Measurements from ENCODE around the gene C9orf153.

Gene C9orf153

DNA sequence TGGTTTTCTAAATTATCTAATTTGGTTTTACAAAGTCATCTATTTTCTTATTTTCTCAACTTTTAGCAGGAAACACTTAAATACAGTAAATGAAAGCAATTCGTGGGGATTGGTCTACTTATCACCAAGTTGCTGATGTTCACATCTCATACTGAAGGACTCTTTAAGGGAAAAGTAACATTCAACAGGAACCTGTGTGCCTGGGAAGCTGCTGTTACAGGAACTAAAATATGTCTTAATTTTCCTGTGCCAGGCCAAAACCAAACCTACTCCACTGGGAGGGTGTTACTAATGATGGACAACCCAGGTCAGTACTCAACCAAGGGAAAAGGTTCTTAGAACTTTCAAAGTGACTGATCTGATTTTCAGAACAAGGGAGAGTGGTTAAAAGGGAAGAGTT, 17.6 kb upstream of the C9orf153 start:
- Histone ChIP-seq H2AK5ac (ENCODE audit: low read length) (no peak overlapping the region), H3K79me2 (ENCODE audit: control insufficient read depth, insufficient read depth, low read length) (peaks cover 26% of the 10 kb centered on the region), H3K9ac (ENCODE audit: low read length) (no peak overlapping the region), H4K8ac (ENCODE audit: low read depth, low read length) (no peak overlapping the region), H3K56ac (ENCODE audit: low read length) (no peak overlapping the region), H3K4ac (ENCODE audit: low read depth, low read length) (no peak overlapping the region), H2BK120ac (ENCODE audit: low read depth, low read length) (no peak overlapping the region), H3K18ac (ENCODE audit: low read length) (no peak overlapping the region), H3K4me3 (ENCODE audit: low read length) (no peak overlapping the region), H3K27me3 (ENCODE audit: insufficient read depth, low read length, poor library complexity) (no peaks in the 10 kb centered on the region), H3K27ac (ENCODE audit: low read depth, low read length) (no peak overlapping the region), H2BK15ac (replicated peaks; ENCODE audit: low read depth) (no peak overlapping the region), H3K4me2 (ENCODE audit: low read length) (no peak overlapping the region), H3K4me1 (ENCODE audit: control insufficient read depth, low read depth, low read length) (no peaks in the 10 kb centered on the region), H3K79me1 (ENCODE audit: low read length) (peaks cover 16% of the 10 kb centered on the region), H2BK5ac (ENCODE audit: low read length) (no peak overlapping the region), H3K23ac (ENCODE audit: low read length) (no peak overlapping the region), H4K5ac (ENCODE audit: low read length) (no peak overlapping the region), H3K36me3 (ENCODE audit: control insufficient read depth, insufficient read depth, low read length) (no peaks in the 10 kb centered on the region)
- no CpG with 5 or more reads among the region's 1 CpG for WGBS (ENCODE audit: extremely low coverage, insufficient coverage, low lambda C conversion rate)
- DNase-seq = no peak

DNA sequence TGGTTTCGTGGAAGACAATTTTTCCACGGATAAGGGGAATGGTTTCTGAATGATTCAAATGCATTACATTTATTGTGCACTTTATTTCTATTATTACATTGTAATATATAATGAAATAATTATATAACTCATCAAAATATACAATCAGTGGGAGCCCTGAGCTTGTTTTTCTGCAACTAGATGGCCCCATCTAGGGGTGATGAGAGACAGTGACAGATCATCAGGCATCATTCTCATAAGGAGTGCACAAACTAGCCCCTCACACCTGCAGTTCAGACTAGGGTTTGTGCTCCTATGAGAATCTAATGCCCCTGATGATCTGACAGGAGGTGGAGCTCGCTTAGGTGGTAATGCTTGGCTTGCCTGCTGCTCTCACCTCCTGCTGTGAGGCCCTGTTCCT, 16.5 kb upstream of the C9orf153 start:
- WGBS (ENCODE audit: extremely low coverage, insufficient coverage, low lambda C conversion rate) = no CpG with 5 or more reads among the region's 3 CpGs
- peak; percentile 22 for DNase-seq
- no peaks in the 10 kb centered on the region for H3K4me1 ChIP-seq (ENCODE audit: control insufficient read depth, low read depth, low read length)

DNA sequence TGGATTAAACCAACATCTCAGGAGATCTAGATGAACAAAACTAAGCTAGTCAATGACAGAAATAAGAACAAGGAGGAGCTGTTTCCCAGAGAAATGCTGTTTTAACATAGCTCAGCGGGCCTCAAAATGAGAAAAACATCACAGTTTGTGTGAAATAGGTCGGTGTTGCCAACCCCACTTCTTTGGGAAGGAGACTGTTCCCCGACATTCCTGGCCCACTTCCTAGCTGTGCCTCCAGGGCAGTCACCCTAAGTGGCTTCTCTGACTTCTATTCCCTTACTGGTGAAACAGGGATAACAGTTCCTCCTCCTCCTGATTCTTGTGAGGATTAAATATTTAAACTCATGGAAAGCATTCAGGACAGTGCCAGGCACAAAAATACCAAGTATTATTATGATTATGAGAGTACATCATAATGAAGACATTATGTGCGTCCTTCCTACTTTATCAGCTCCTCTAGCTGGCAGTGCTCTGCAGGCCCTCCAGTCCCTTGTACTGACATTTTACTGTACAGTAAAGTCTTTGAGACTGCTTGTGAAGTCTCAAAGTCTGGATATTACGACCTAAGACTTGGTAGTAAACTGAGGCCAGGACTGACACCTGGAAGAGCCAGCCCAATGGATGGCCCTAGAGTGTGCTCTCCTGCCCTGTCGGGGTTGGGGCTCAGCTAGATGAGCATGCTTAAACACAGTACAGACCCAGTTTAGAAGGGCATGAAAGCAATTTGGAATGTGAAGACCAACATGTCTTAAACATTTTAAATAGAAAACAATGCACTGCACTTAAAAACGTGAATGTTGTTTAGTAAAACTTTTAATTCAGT, 15.6 kb upstream of the C9orf153 start:
- WGBS (ENCODE audit: extremely low coverage, insufficient coverage, low lambda C conversion rate) = no CpG with 5 or more reads among the region's 7 CpGs
- no peaks in the 10 kb centered on the region for H3K27me3 ChIP-seq (ENCODE audit: insufficient read depth, low read length, poor library complexity)

More for the DNA sequence above, 16.5 kb upstream of the C9orf153 start:
- peaks cover 3% of the 10 kb centered on the region for H3K36me3 ChIP-seq (ENCODE audit: control insufficient read depth, insufficient read depth, low read length)
- H3K4me3 ChIP-seq (ENCODE audit: low read length) = no peak overlapping the region
- peaks cover 27% of the 10 kb centered on the region for H3K79me2 ChIP-seq (ENCODE audit: control insufficient read depth, insufficient read depth, low read length)
- no peak overlapping the region for H2BK15ac ChIP-seq (replicated peaks; ENCODE audit: low read depth)
- no peak overlapping the region for H3K9ac ChIP-seq (ENCODE audit: low read length)
- H4K8ac ChIP-seq (ENCODE audit: low read depth, low read length) = no peak overlapping the region
- no peak overlapping the region for H3K23ac ChIP-seq (ENCODE audit: low read length)
- peaks cover 18% of the 10 kb centered on the region for H3K79me1 ChIP-seq (ENCODE audit: low read length)
- no peak overlapping the region for H3K18ac ChIP-seq (ENCODE audit: low read length)
- no peaks in the 10 kb centered on the region for H3K27me3 ChIP-seq (ENCODE audit: insufficient read depth, low read length, poor library complexity)
- H3K56ac ChIP-seq (ENCODE audit: low read length) = no peak overlapping the region
- H4K5ac ChIP-seq (ENCODE audit: low read length) = no peak overlapping the region
- no peak overlapping the region for H2BK120ac ChIP-seq (ENCODE audit: low read depth, low read length)
- H3K4ac ChIP-seq (ENCODE audit: low read depth, low read length) = no peak overlapping the region
- no peak overlapping the region for H3K27ac ChIP-seq (ENCODE audit: low read depth, low read length)
- H3K4me2 ChIP-seq (ENCODE audit: low read length) = no peak overlapping the region
- H2BK5ac ChIP-seq (ENCODE audit: low read length) = no peak overlapping the region
- H2AK5ac ChIP-seq (ENCODE audit: low read length) = no peak overlapping the region

DNA sequence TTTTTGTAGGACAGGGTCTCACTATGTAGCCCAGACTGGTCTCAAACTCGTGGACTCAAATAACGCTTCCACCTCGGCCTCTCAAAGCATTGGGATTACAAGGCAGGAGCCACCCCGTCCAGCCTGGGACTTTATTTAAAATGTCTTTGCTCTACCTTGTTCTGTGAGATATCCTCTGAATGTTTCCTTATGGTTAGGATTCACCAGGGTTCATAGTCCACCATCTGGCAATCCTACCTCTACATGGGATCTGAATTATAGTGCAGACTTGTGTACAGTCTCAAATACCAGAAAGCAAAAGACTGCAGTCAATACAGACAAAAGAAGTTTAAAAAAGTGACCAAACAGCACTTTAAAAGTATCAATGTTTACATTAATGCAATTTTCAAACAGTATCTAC, 12.8 kb upstream of the C9orf153 start:
- Histone ChIP-seq H3K4me1 (ENCODE audit: control insufficient read depth, low read depth, low read length) (no peaks in the 10 kb centered on the region), H3K56ac (ENCODE audit: low read length) (no peak overlapping the region), H4K5ac (ENCODE audit: low read length) (no peak overlapping the region), H3K18ac (ENCODE audit: low read length) (no peak overlapping the region), H3K27me3 (ENCODE audit: insufficient read depth, low read length, poor library complexity) (no peaks in the 10 kb centered on the region), H3K79me1 (ENCODE audit: low read length) (peaks cover 10% of the 10 kb centered on the region), H3K79me2 (ENCODE audit: control insufficient read depth, insufficient read depth, low read length) (peaks cover 12% of the 10 kb centered on the region), H3K4me3 (ENCODE audit: low read length) (no peak overlapping the region), H3K4ac (ENCODE audit: low read depth, low read length) (no peak overlapping the region), H4K8ac (ENCODE audit: low read depth, low read length) (no peak overlapping the region), H2BK5ac (ENCODE audit: low read length) (no peak overlapping the region), H3K9ac (ENCODE audit: low read length) (no peak overlapping the region), H2BK15ac (replicated peaks; ENCODE audit: low read depth) (no peak overlapping the region), H2BK120ac (ENCODE audit: low read depth, low read length) (no peak overlapping the region), H3K4me2 (ENCODE audit: low read length) (no peak overlapping the region), H3K23ac (ENCODE audit: low read length) (no peak overlapping the region), H3K36me3 (ENCODE audit: control insufficient read depth, insufficient read depth, low read length) (peaks cover 4% of the 10 kb centered on the region), H3K27ac (ENCODE audit: low read depth, low read length) (no peak overlapping the region), H2AK5ac (ENCODE audit: low read length) (no peak overlapping the region)
- no peak for DNase-seq
- no CpG with 5 or more reads among the region's 4 CpGs for WGBS (ENCODE audit: extremely low coverage, insufficient coverage, low lambda C conversion rate)

More for the DNA sequence above, 15.6 kb upstream of the C9orf153 start:
- Histone ChIP-seq H4K5ac (ENCODE audit: low read length) (no peak overlapping the region), H3K4me2 (ENCODE audit: low read length) (no peak overlapping the region), H3K4me3 (ENCODE audit: low read length) (no peak overlapping the region), H3K27ac (ENCODE audit: low read depth, low read length) (no peak overlapping the region), H2AK5ac (ENCODE audit: low read length) (no peak overlapping the region), H3K23ac (ENCODE audit: low read length) (no peak overlapping the region), H2BK120ac (ENCODE audit: low read depth, low read length) (no peak overlapping the region), H2BK15ac (replicated peaks; ENCODE audit: low read depth) (no peak overlapping the region), H3K79me1 (ENCODE audit: low read length) (peaks cover 16% of the 10 kb centered on the region), H3K4ac (ENCODE audit: low read depth, low read length) (no peak overlapping the region), H2BK5ac (ENCODE audit: low read length) (no peak overlapping the region), H3K36me3 (ENCODE audit: control insufficient read depth, insufficient read depth, low read length) (peaks cover 4% of the 10 kb centered on the region), H3K9ac (ENCODE audit: low read length) (no peak overlapping the region), H3K79me2 (ENCODE audit: control insufficient read depth, insufficient read depth, low read length) (peaks cover 21% of the 10 kb centered on the region), H3K18ac (ENCODE audit: low read length) (no peak overlapping the region), H3K4me1 (ENCODE audit: control insufficient read depth, low read depth, low read length) (no peaks in the 10 kb centered on the region), H3K56ac (ENCODE audit: low read length) (no peak overlapping the region), H4K8ac (ENCODE audit: low read depth, low read length) (no peak overlapping the region)
- no peak for DNase-seq

DNA sequence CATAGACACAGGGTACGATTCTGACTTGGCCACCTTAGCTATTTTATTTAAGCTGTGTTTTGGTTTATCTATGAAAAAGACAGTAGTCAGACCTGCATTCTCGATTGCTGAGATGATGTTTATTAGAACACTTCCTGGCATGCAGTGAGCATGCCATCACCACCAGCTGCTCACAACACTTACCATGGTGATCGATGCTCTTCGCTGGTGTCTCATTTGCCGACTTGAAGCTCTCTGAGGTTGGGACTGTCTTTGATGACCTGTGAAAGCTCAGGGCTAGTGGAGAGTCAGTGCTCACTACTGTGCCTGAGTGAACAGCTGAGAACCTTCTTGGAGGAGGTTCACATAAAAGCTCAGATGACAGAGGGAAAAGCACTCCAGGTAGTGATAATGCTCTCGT, 4.4 kb upstream of the C9orf153 start:
- no peak overlapping the region for H3K18ac ChIP-seq (ENCODE audit: low read length)
- no peak overlapping the region for H2AK5ac ChIP-seq (ENCODE audit: low read length)
- H2BK120ac ChIP-seq (ENCODE audit: low read depth, low read length) = no peak overlapping the region
- no peak overlapping the region for H3K4me3 ChIP-seq (ENCODE audit: low read length)
- H3K36me3 ChIP-seq (ENCODE audit: control insufficient read depth, insufficient read depth, low read length) = peaks cover 2% of the 10 kb centered on the region
- peaks cover 2% of the 10 kb centered on the region for H3K79me2 ChIP-seq (ENCODE audit: control insufficient read depth, insufficient read depth, low read length)
- no peaks in the 10 kb centered on the region for H3K27me3 ChIP-seq (ENCODE audit: insufficient read depth, low read length, poor library complexity)
- no peak for DNase-seq
- H3K79me1 ChIP-seq (ENCODE audit: low read length) = peaks cover 2% of the 10 kb centered on the region
- H3K4me1 ChIP-seq (ENCODE audit: control insufficient read depth, low read depth, low read length) = no peaks in the 10 kb centered on the region
- no peak overlapping the region for H3K27ac ChIP-seq (ENCODE audit: low read depth, low read length)
- H2BK5ac ChIP-seq (ENCODE audit: low read length) = no peak overlapping the region
- H3K56ac ChIP-seq (ENCODE audit: low read length) = no peak overlapping the region
- no peak overlapping the region for H3K4ac ChIP-seq (ENCODE audit: low read depth, low read length)
- WGBS (ENCODE audit: extremely low coverage, insufficient coverage, low lambda C conversion rate) = no CpG with 5 or more reads among the region's 6 CpGs
- H3K23ac ChIP-seq (ENCODE audit: low read length) = no peak overlapping the region
- H2BK15ac ChIP-seq (replicated peaks; ENCODE audit: low read depth) = no peak overlapping the region
- no peak overlapping the region for H4K5ac ChIP-seq (ENCODE audit: low read length)
- no peak overlapping the region for H3K9ac ChIP-seq (ENCODE audit: low read length)
- H4K8ac ChIP-seq (ENCODE audit: low read depth, low read length) = no peak overlapping the region
- no peak overlapping the region for H3K4me2 ChIP-seq (ENCODE audit: low read length)

DNA sequence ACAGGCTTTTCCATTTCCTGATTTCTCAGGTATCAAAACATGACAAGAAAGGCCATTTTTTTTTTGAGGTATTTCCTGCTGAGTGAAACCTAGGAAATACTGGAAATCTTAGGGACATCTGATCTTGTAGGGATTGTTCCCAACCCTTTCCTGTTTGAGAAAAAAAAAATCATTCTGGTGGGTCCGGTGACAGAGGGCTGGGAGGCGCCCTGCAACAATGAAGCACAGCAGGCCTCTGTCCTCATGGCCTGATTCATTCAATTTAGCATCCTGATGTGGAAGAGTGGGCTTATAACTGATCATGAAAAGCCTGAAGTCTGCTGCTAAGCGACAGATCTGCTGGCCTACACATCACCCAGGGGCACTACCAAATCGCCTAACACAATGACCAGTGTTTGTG, 3.0 kb upstream of the C9orf153 start:
- no peak overlapping the region for H3K23ac ChIP-seq (ENCODE audit: low read length)
- no peak overlapping the region for H3K4me2 ChIP-seq (ENCODE audit: low read length)
- no peak overlapping the region for H2BK15ac ChIP-seq (replicated peaks; ENCODE audit: low read depth)
- H3K27me3 ChIP-seq (ENCODE audit: insufficient read depth, low read length, poor library complexity) = no peaks in the 10 kb centered on the region
- no peaks in the 10 kb centered on the region for H3K79me2 ChIP-seq (ENCODE audit: control insufficient read depth, insufficient read depth, low read length)
- no peak overlapping the region for H3K9ac ChIP-seq (ENCODE audit: low read length)
- H3K27ac ChIP-seq (ENCODE audit: low read depth, low read length) = no peak overlapping the region
- H2BK5ac ChIP-seq (ENCODE audit: low read length) = no peak overlapping the region
- WGBS (ENCODE audit: extremely low coverage, insufficient coverage, low lambda C conversion rate) = no CpG with 5 or more reads among the region's 4 CpGs
- no peak overlapping the region for H3K56ac ChIP-seq (ENCODE audit: low read length)
- H2BK120ac ChIP-seq (ENCODE audit: low read depth, low read length) = no peak overlapping the region
- H3K4ac ChIP-seq (ENCODE audit: low read depth, low read length) = no peak overlapping the region
- no peaks in the 10 kb centered on the region for H3K4me1 ChIP-seq (ENCODE audit: control insufficient read depth, low read depth, low read length)
- no peak for DNase-seq
- H4K5ac ChIP-seq (ENCODE audit: low read length) = no peak overlapping the region
- no peak overlapping the region for H3K18ac ChIP-seq (ENCODE audit: low read length)
- no peaks in the 10 kb centered on the region for H3K79me1 ChIP-seq (ENCODE audit: low read length)
- H3K36me3 ChIP-seq (ENCODE audit: control insufficient read depth, insufficient read depth, low read length) = peaks cover 2% of the 10 kb centered on the region
- H3K4me3 ChIP-seq (ENCODE audit: low read length) = no peak overlapping the region
- H2AK5ac ChIP-seq (ENCODE audit: low read length) = no peak overlapping the region
- H4K8ac ChIP-seq (ENCODE audit: low read depth, low read length) = no peak overlapping the region

All from mesendoderm (in vitro differentiated cells).